ENCODE results near the gene IPPK.

The IPPK gene

DNA sequence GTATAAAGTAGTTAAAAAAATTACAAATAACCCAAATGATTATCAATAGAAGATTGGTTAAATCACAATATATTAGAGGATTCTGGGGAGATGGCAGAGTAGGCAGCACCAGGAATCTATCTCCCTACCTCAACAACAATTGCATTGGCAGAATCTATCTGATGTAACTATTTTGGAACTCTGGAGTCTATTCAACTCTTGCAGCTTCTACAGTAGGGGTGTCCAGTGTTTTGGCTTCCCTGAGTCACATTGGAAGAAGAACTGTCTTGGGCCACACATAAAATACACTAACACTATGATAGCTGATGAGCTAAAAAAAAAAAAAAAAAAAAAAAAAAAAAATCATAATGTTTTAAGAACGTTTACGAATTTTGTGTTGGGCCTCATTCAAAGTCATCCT lies 104.9 kb downstream of the IPPK start:
- no peak overlapping the region for H3K23ac ChIP-seq (ENCODE audit: low read depth, low read length, poor library complexity)
- no peak overlapping the region for H2BK5ac ChIP-seq (ENCODE audit: low read length)
- no peaks in the 10 kb centered on the region for H3K79me1 ChIP-seq (ENCODE audit: low read depth, low read length)
- no peak overlapping the region for H4K91ac ChIP-seq (ENCODE audit: low read depth, low read length, poor library complexity)
- H3K36me3 ChIP-seq (replicated peaks in 1 of 2; ENCODE audit: control insufficient read depth in 2 of 2, insufficient read depth in 2 of 2, low read length in 2 of 2) = no peaks in the 10 kb centered on the region
- H2BK12ac ChIP-seq (ENCODE audit: low read length) = no peak overlapping the region
- no peak overlapping the region for H2BK15ac ChIP-seq (ENCODE audit: low read length)
- H3K9ac ChIP-seq (ENCODE audit: low read depth, low read length, poor library complexity) = no peak overlapping the region
- H2BK120ac ChIP-seq (ENCODE audit: low read depth, low read length) = no peak overlapping the region
- H3K9me3 ChIP-seq (replicated peaks in 1 of 2; ENCODE audit: control insufficient read depth in 2 of 2, insufficient read depth in 1 of 2, low read depth in 1 of 2, low read length in 2 of 2) = no peaks in the 10 kb centered on the region
- no peak overlapping the region for H2AK5ac ChIP-seq (ENCODE audit: low read depth, low read length)
- H3K4me2 ChIP-seq (ENCODE audit: insufficient read depth, low read length, poor library complexity, severe bottlenecking) = no peak overlapping the region
- no peaks in the 10 kb centered on the region for H3K27me3 ChIP-seq (ENCODE audit: control insufficient read depth in 3 of 3, insufficient read depth in 3 of 3, low read depth in 1 of 3, low read length in 3 of 3)
- no peak overlapping the region for H2AFZ ChIP-seq (ENCODE audit: low read length)
- no peak overlapping the region for H3K4ac ChIP-seq (ENCODE audit: low read length)
- H3K4me3 ChIP-seq (ENCODE audit: low read length in 2 of 2) = no peak overlapping the region
- DNase-seq (ENCODE audit: low spot score) = no peak
- H3K4me1 ChIP-seq (ENCODE audit: control insufficient read depth in 2 of 2, insufficient read depth in 1 of 2, low read depth in 1 of 2, low read length in 2 of 2) = peaks cover 0 to 2% of the 10 kb centered on the region in 2 donors
- H3K14ac ChIP-seq (ENCODE audit: low read length) = no peak overlapping the region
- no peak overlapping the region for H3K18ac ChIP-seq (ENCODE audit: low read length)
- no peak overlapping the region for H4K8ac ChIP-seq (ENCODE audit: low read depth, low read length)
- no peak overlapping the region for H3K27ac ChIP-seq (replicated peaks; ENCODE audit: low read length)
- no CpG with 5 or more reads among the region's 2 CpGs for WGBS, 2 donors (ENCODE audit: extremely low coverage in 2 of 2, insufficient read length in 2 of 2, insufficient replicate concordance in 1 of 2)

DNA sequence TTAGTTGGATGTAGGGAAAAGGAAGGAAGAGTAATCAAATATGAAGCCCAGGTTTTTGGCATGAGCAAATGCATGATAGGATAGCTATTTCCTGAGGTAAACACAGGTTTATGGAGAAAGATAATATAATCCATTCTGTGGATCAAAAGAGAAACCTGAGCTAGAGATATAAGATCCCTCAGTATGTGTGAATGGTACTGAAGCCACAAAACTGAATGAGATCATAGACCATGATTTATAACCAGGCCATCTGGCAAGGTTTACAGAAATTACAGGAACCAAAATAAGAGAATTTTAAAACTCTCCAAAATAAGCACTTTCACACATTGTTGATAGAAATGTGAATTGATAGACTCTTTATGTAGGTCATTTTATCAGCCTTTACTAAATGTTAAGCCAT lies 105.4 kb downstream of the IPPK start:
- DNase-seq (ENCODE audit: low spot score) = no peak
- Histone ChIP-seq H2AK5ac (ENCODE audit: low read depth, low read length) (no peak overlapping the region), H3K14ac (ENCODE audit: low read length) (no peak overlapping the region), H2BK12ac (ENCODE audit: low read length) (no peak overlapping the region), H2AFZ (ENCODE audit: low read length) (no peak overlapping the region), H3K36me3 (replicated peaks in 1 of 2; ENCODE audit: control insufficient read depth in 2 of 2, insufficient read depth in 2 of 2, low read length in 2 of 2) (no peaks in the 10 kb centered on the region), H3K9me3 (replicated peaks in 1 of 2; ENCODE audit: control insufficient read depth in 2 of 2, insufficient read depth in 1 of 2, low read depth in 1 of 2, low read length in 2 of 2) (no peaks in the 10 kb centered on the region), H3K4me3 (ENCODE audit: low read length in 2 of 2) (no peak overlapping the region), H2BK120ac (ENCODE audit: low read depth, low read length) (no peak overlapping the region), H3K23ac (ENCODE audit: low read depth, low read length, poor library complexity) (no peak overlapping the region), H4K8ac (ENCODE audit: low read depth, low read length) (no peak overlapping the region), H3K79me1 (ENCODE audit: low read depth, low read length) (no peaks in the 10 kb centered on the region), H3K4me2 (ENCODE audit: insufficient read depth, low read length, poor library complexity, severe bottlenecking) (no peak overlapping the region), H3K18ac (ENCODE audit: low read length) (no peak overlapping the region), H3K4ac (ENCODE audit: low read length) (no peak overlapping the region), H3K27ac (replicated peaks; ENCODE audit: low read length) (no peak overlapping the region), H3K9ac (ENCODE audit: low read depth, low read length, poor library complexity) (no peak overlapping the region), H2BK5ac (ENCODE audit: low read length) (no peak overlapping the region), H3K4me1 (ENCODE audit: control insufficient read depth in 2 of 2, insufficient read depth in 1 of 2, low read depth in 1 of 2, low read length in 2 of 2) (peaks cover 0 to 2% of the 10 kb centered on the region in 2 donors), H4K91ac (ENCODE audit: low read depth, low read length, poor library complexity) (no peak overlapping the region), H2BK15ac (ENCODE audit: low read length) (no peak overlapping the region), H3K27me3 (ENCODE audit: control insufficient read depth in 3 of 3, insufficient read depth in 3 of 3, low read depth in 1 of 3, low read length in 3 of 3) (no peaks in the 10 kb centered on the region)

All from neuronal stem cell (in vitro differentiated cells).